H9 (cell line): ENCODE data around the gene NDUFS6. TPM values are rescaled to one million over a fixed set of nuclear protein-coding genes. Genes with fewer than 3 reads are reported as not detected.

Experiments used
- DNase-seq: peaks from one replicate; pipeline ENCODE4 v3.0.0-alpha.2; 2017
- H2AFZ ChIP-seq: one replicate; pipeline ENCODE4 v1.6.1; 2013; ENCODE audit warnings: mild to moderate bottlenecking, low read length, control low read depth, moderate library complexity
- H2AK5ac ChIP-seq: 2 replicates; pipeline ENCODE4 v1.6.1; 2013; ENCODE audit warnings: low read length, control low read depth, mixed read lengths; ENCODE audit not compliant: insufficient read length
- H2BK120ac ChIP-seq: one replicate; pipeline ENCODE4 v1.6.1; 2013; ENCODE audit warnings: low read depth, mild to moderate bottlenecking, low read length, control low read depth, inconsistent platforms; ENCODE audit not compliant: poor library complexity, severe bottlenecking
- H2BK12ac ChIP-seq: 2 replicates; pipeline ENCODE4 v1.6.1; 2013; ENCODE audit warnings: low read length, control low read depth, mixed read lengths, low read depth; ENCODE audit not compliant: insufficient read length
- H2BK15ac ChIP-seq: 2 replicates; pipeline ENCODE4 v1.6.1; 2013; ENCODE audit warnings: low read depth, low read length, control low read depth
- H2BK20ac ChIP-seq: one replicate; pipeline ENCODE4 v1.6.1; 2013; ENCODE audit warnings: low read depth, mild to moderate bottlenecking, low read length, control low read depth, inconsistent platforms; ENCODE audit not compliant: poor library complexity, severe bottlenecking
- H2BK5ac ChIP-seq: 2 replicates; pipeline ENCODE4 v1.6.1; 2013; ENCODE audit warnings: low read length, control low read depth, mixed read lengths; ENCODE audit not compliant: insufficient read length
- H3K14ac ChIP-seq: 2 replicates; pipeline ENCODE4 v1.6.1; 2013; ENCODE audit warnings: low read length, control low read depth; ENCODE audit not compliant: insufficient read depth
- H3K18ac ChIP-seq: 2 replicates; pipeline ENCODE4 v1.6.1; 2013; ENCODE audit warnings: low read depth, mild to moderate bottlenecking, mixed read lengths, low read length, control low read depth; ENCODE audit not compliant: insufficient read length
- H3K23ac ChIP-seq: 2 replicates; pipeline ENCODE4 v1.6.1; 2013; ENCODE audit warnings: low read length, control low read depth, mixed read lengths, low read depth; ENCODE audit not compliant: insufficient read length
- H3K23me2 ChIP-seq: 2 replicates; pipeline ENCODE4 v1.6.1; 2013; ENCODE audit warnings: low read depth, mild to moderate bottlenecking, mixed read lengths, low read length, control low read depth; ENCODE audit not compliant: insufficient read length, poor library complexity, severe bottlenecking
- H3K27ac ChIP-seq: 2 replicates; pipeline ENCODE4 v1.5.1; 2013; ENCODE audit warnings: low read length, control low read depth, mixed read lengths, low read depth; ENCODE audit not compliant: insufficient read length
- H3K27me3 ChIP-seq: 2 replicates; pipeline ENCODE4 v1.6.1; 2013; ENCODE audit warnings: low read length, control low read depth, inconsistent platforms; ENCODE audit not compliant: insufficient read depth
- H3K4ac ChIP-seq: 2 replicates; pipeline ENCODE4 v1.6.1; 2013; ENCODE audit warnings: low read depth, mild to moderate bottlenecking, control low read depth, inconsistent platforms, low read length, moderate library complexity
- H3K4me1 ChIP-seq: 2 replicates; pipeline ENCODE4 v1.6.1; 2013; ENCODE audit warnings: low read length, control low read depth, inconsistent platforms; ENCODE audit not compliant: insufficient read depth
- H3K4me2 ChIP-seq: 2 replicates; pipeline ENCODE4 v1.6.1; 2013; ENCODE audit warnings: low read length, control low read depth, mixed read lengths; ENCODE audit not compliant: insufficient read length, insufficient read depth
- H3K56ac ChIP-seq: 2 replicates; pipeline ENCODE4 v1.6.1; 2013; ENCODE audit warnings: low read depth, mild to moderate bottlenecking, mixed read lengths, low read length, control low read depth; ENCODE audit not compliant: insufficient read length
- H3K79me1 ChIP-seq: 2 replicates; pipeline ENCODE4 v1.6.1; 2013; ENCODE audit warnings: low read depth, mild to moderate bottlenecking, moderate library complexity, low read length, control low read depth, inconsistent platforms; ENCODE audit not compliant: insufficient read depth, poor library complexity, severe bottlenecking
- H3K79me2 ChIP-seq: 2 replicates; pipeline ENCODE4 v1.6.1; 2013; ENCODE audit warnings: low read length, control low read depth, inconsistent platforms; ENCODE audit not compliant: insufficient read depth
- H3K9ac ChIP-seq: 2 replicates; pipeline ENCODE4 v1.6.1; 2013; ENCODE audit warnings: low read length, control low read depth, mixed read lengths; ENCODE audit not compliant: insufficient read length; ENCODE audit errors: extremely low read depth
- H3K9me3 ChIP-seq: one replicate; pipeline ENCODE4 v1.6.1; 2013; ENCODE audit warnings: low read depth, low read length, inconsistent platforms; ENCODE audit not compliant: control insufficient read depth
- H3T11ph ChIP-seq: one replicate; pipeline ENCODE4 v1.6.1; 2013; ENCODE audit warnings: mild to moderate bottlenecking, low read length, control low read depth, inconsistent platforms
- H4K20me1 ChIP-seq: one replicate; pipeline ENCODE4 v1.6.1; 2013; ENCODE audit not compliant: control insufficient read depth, insufficient read length, insufficient read depth
- H4K5ac ChIP-seq: 2 replicates; pipeline ENCODE4 v1.6.1; 2013; ENCODE audit warnings: low read depth, mild to moderate bottlenecking, mixed read lengths, low read length, control low read depth; ENCODE audit not compliant: insufficient read length
- H4K8ac ChIP-seq: replicated peaks from 2 replicates; pipeline ENCODE4 v1.6.1; 2013; ENCODE audit warnings: low read length, control low read depth, mixed read lengths, low read depth; ENCODE audit not compliant: insufficient read length
- H4K91ac ChIP-seq: 2 replicates; pipeline ENCODE4 v1.6.1; 2013; ENCODE audit warnings: low read depth, mild to moderate bottlenecking, moderate library complexity, mixed read lengths, low read length, control low read depth; ENCODE audit not compliant: insufficient read length
- H3K27ac Mint-ChIP-seq, 3 experiments: 2 replicates in 2 of 3; 3 replicates in 1 of 3; pipeline ENCODE4 v1.8.0; 2020 to 2021; ENCODE audit warnings: mixed read lengths in 3 of 3, mild to moderate bottlenecking in 1 of 3, moderate library complexity in 1 of 3
- H3K27me3 Mint-ChIP-seq: 2 replicates; pipeline ENCODE4 v1.8.0; 2021; ENCODE audit warnings: low read depth, mild to moderate bottlenecking, moderate library complexity, mixed read lengths
- H3K36me3 Mint-ChIP-seq, 3 experiments: 2 replicates in 2 of 3; 3 replicates in 1 of 3; pipeline ENCODE4 v1.8.0; 2020 to 2021; ENCODE audit warnings: low read depth in 3 of 3, mixed read lengths in 3 of 3; ENCODE audit not compliant: insufficient read depth in 1 of 3
- H3K4me1 Mint-ChIP-seq, 2 experiments: 2 replicates each; pipeline ENCODE4 v1.8.0; 2020; ENCODE audit warnings: mixed read lengths in 2 of 2
- H3K4me3 Mint-ChIP-seq, 2 experiments: 2 replicates in 1 of 2; 3 replicates in 1 of 2; pipeline ENCODE4 v1.8.0; 2020 to 2021; ENCODE audit warnings: mild to moderate bottlenecking in 2 of 2, mixed read lengths in 2 of 2, moderate library complexity in 1 of 2
- H3K9me3 Mint-ChIP-seq, 2 experiments: 2 replicates in 1 of 2; 3 replicates in 1 of 2; pipeline ENCODE4 v1.8.0; 2020; ENCODE audit warnings: mild to moderate bottlenecking in 2 of 2, mixed read lengths in 2 of 2, moderate library complexity in 1 of 2
- CTCF ChIP-seq: fragments of 200-600 bp; sonication (generic); conservative IDR thresholded peaks from 3 replicates; pipeline ENCODE4 v1.8.0; 2021; ENCODE audit warnings: antibody characterized with exemption, mild to moderate bottlenecking
- WGBS: extraction: QIAGEN DNeasy Blood & Tissue Kit; methylation state at CpG from one replicate; pipeline ENCODE4 v1.1.7; 2013; ENCODE audit warnings: missing lambda C conversion rate, low lambda C conversion rate, mixed read lengths; ENCODE audit not compliant: insufficient read length; ENCODE audit errors: extremely low coverage; 5-methylcytosine and 5-hydroxymethylcytosine counted together
- total RNA-seq: library from RNA; stranded (reverse); gene quantifications from 2 replicates; pipeline ENCODE4 v1.2.1, GENCODE V29; 2021

NDUFS6 gene
- total RNA-seq, 1 experiment from 2014 or later, result 62.5 TPM

GRCh38 chr5:1803192-1803591 is 2.0 kb downstream of the NDUFS6 start:
- Histone ChIP-seq H3K18ac (no peak overlapping the region), H3K23me2 (peaks cover 14% of the 10 kb centered on the region), H3K4me2 (no peak overlapping the region), H2BK15ac (no peak overlapping the region), H3K4ac (no peak overlapping the region), H3K27ac (no peak overlapping the region), H3K9me3 (no peaks in the 10 kb centered on the region), H4K20me1 (no peaks in the 10 kb centered on the region), H2BK5ac (no peak overlapping the region), H4K5ac (no peak overlapping the region), H3K27me3 (no peaks in the 10 kb centered on the region), H3K9ac (no peak overlapping the region), H3K14ac (no peak overlapping the region), H4K8ac (no peak overlapping the region), H2BK20ac (no peak overlapping the region), H2AFZ (no peak overlapping the region), H3K4me1 (no peaks in the 10 kb centered on the region), H3K23ac (no peak overlapping the region), H3T11ph (no peak overlapping the region), H2BK12ac (no peak overlapping the region), H2AK5ac (no peak overlapping the region), H3K79me1 (peaks cover under 1% of the 10 kb centered on the region), H3K79me2 (peaks cover 14% of the 10 kb centered on the region; the same call in 1 of the 2 replicates), H3K56ac (no peak overlapping the region), H2BK120ac (no peak overlapping the region), H4K91ac (no peak overlapping the region)
- Mint-ChIP-seq H3K27ac (no peak overlapping the region; a peak in 1 of 7 replicates), H3K9me3 (peaks cover 0 to 3% of the 10 kb centered on the region in 2 experiments; a peak in 1 of 5 replicates), H3K4me1 (peaks cover 18 to 25% of the 10 kb centered on the region in 2 experiments), H3K27me3 (no peaks in the 10 kb centered on the region), H3K36me3 (peaks cover 50 to 65% (median 63%) of the 10 kb centered on the region in 3 experiments), H3K4me3 (peak overlapping the region; percentile 4 to 33; a peak in 2 of 5 replicates)
- WGBS, result no CpG with 5 or more reads among the region's 1 CpG
- no peak for DNase-seq
- no peak for TF ChIP-seq CTCF
